ENCODE data around the gene METTL5. TPM values are rescaled to one million over a fixed set of nuclear protein-coding genes. Genes with fewer than 3 reads are reported as not detected.
"Not testable (repeated sequence)": the region's sequence is repeated elsewhere in the genome, so short reads cannot be mapped to it uniquely, and the experiment has no call there.

The METTL5 gene
- total RNA-seq, 1 experiment from 2014 or later = 94.7 TPM

DNA sequence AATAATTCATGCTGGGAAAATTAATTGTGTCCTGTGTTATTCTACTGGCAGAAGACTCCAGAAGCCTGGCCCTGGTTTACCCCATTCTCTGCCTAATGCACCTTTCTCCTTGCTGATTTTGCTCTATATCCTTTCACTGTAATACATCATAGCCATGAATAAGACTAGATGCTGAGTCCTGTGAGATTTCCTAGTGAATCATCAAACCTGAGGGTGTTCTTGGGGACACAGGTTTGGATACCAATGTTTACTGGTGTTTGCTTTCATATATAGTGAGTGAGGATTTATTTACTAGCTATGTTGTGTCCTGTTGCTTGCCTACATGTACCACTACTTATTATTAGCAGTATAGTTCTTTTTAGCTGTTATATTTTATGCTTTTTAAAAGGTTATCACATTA is 6.5 kb downstream of the METTL5 start:
- no peak overlapping the region for H2BK12ac ChIP-seq (ENCODE audit: insufficient read length, low read depth, low read length)
- no peaks in the 10 kb centered on the region for H3K27me3 Mint-ChIP-seq (ENCODE audit: low read depth)
- H3K56ac ChIP-seq (ENCODE audit: insufficient read length, low read depth, low read length) = no peak overlapping the region
- peaks cover 48 to 75% (median 72%) of the 10 kb centered on the region in 3 experiments for H3K36me3 Mint-ChIP-seq (ENCODE audit: insufficient read depth in 1 of 3, low read depth in 3 of 3)
- H4K91ac ChIP-seq (ENCODE audit: insufficient read length, low read depth, low read length) = no peak overlapping the region
- H3K9me3 ChIP-seq (ENCODE audit: control insufficient read depth, low read depth, low read length) = no peaks in the 10 kb centered on the region
- H4K8ac ChIP-seq (replicated peaks; ENCODE audit: insufficient read length, low read depth, low read length) = no peak overlapping the region
- no peak overlapping the region for H3K4ac ChIP-seq (ENCODE audit: low read depth, low read length)
- DNase-seq = no peak
- peaks cover 11% of the 10 kb centered on the region in 2 experiments; a peak in 4 of 5 replicates for H3K9me3 Mint-ChIP-seq
- no peaks in the 10 kb centered on the region; the same call in 1 of the 2 replicates for H3K79me2 ChIP-seq (ENCODE audit: insufficient read depth, low read length)
- H2BK5ac ChIP-seq (ENCODE audit: insufficient read length, low read length) = no peak overlapping the region
- no peaks in the 10 kb centered on the region for H3K27me3 ChIP-seq (ENCODE audit: insufficient read depth, low read length)
- H3K14ac ChIP-seq (ENCODE audit: insufficient read depth, low read length) = no peak overlapping the region
- H2BK120ac ChIP-seq (ENCODE audit: low read depth, low read length, poor library complexity, severe bottlenecking) = no peak overlapping the region
- H2AFZ ChIP-seq (ENCODE audit: low read length) = no peak overlapping the region
- no peak overlapping the region for H2BK15ac ChIP-seq (ENCODE audit: low read depth, low read length)
- TF ChIP-seq, protein P1, sequence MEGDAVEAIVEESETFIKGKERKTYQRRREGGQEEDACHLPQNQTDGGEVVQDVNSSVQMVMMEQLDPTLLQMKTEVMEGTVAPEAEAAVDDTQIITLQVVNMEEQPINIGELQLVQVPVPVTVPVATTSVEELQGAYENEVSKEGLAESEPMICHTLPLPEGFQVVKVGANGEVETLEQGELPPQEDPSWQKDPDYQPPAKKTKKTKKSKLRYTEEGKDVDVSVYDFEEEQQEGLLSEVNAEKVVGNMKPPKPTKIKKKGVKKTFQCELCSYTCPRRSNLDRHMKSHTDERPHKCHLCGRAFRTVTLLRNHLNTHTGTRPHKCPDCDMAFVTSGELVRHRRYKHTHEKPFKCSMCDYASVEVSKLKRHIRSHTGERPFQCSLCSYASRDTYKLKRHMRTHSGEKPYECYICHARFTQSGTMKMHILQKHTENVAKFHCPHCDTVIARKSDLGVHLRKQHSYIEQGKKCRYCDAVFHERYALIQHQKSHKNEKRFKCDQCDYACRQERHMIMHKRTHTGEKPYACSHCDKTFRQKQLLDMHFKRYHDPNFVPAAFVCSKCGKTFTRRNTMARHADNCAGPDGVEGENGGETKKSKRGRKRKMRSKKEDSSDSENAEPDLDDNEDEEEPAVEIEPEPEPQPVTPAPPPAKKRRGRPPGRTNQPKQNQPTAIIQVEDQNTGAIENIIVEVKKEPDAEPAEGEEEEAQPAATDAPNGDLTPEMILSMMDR (conservative IDR thresholded peaks at IDR 0.05) = no peak
- no peak overlapping the region for H3K4me3 Mint-ChIP-seq
- H3K27ac ChIP-seq (ENCODE audit: insufficient read length, low read depth, low read length) = no peak overlapping the region
- no peak overlapping the region for H2BK20ac ChIP-seq (ENCODE audit: low read depth, low read length, poor library complexity, severe bottlenecking)
- no peak overlapping the region for H4K5ac ChIP-seq (ENCODE audit: insufficient read length, low read depth, low read length)
- H3K27ac Mint-ChIP-seq = no peak overlapping the region
- no peak overlapping the region for H3K18ac ChIP-seq (ENCODE audit: insufficient read length, low read depth, low read length)
- H2AK5ac ChIP-seq (ENCODE audit: insufficient read length, low read length) = no peak overlapping the region
- no peak overlapping the region for H3K23ac ChIP-seq (ENCODE audit: insufficient read length, low read depth, low read length)
- H4K20me1 ChIP-seq (ENCODE audit: control insufficient read depth, insufficient read depth, insufficient read length) = no peaks in the 10 kb centered on the region
- peaks cover 7 to 8% of the 10 kb centered on the region in 2 experiments for H3K4me1 Mint-ChIP-seq
- no peaks in the 10 kb centered on the region for H3K4me1 ChIP-seq (ENCODE audit: insufficient read depth, low read length)
- H3K79me1 ChIP-seq (ENCODE audit: insufficient read depth, low read depth, low read length, poor library complexity, severe bottlenecking) = peaks cover 3% of the 10 kb centered on the region
- H3K4me2 ChIP-seq (ENCODE audit: insufficient read depth, insufficient read length, low read length) = no peak overlapping the region
- H3K9ac ChIP-seq (ENCODE audit: extremely low read depth, insufficient read length, low read length) = no peak overlapping the region
- H3T11ph ChIP-seq (ENCODE audit: low read length) = no peak overlapping the region
- H3K23me2 ChIP-seq (ENCODE audit: insufficient read length, low read depth, low read length, poor library complexity, severe bottlenecking) = no peaks in the 10 kb centered on the region

DNA sequence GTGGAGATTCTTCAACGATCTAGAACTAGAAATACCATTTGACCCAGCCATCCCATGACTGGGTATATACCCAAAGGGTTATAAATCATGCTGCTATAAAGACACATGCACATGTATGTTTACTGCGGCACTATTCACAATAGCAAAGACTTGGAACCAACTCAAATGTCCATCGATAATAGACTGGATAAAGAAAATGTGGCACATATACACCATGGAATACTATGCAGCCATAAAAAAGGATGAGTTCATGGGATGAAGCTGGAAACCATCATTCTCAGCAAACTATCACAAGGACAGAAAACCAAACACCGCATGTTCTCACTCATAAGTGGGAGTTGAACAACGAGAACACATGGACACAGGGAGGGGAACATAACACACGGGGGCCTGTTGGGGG is 7.3 kb downstream of the METTL5 start:
- Mint-ChIP-seq H3K9me3 (peaks cover 11% of the 10 kb centered on the region in 2 experiments; a peak in 4 of 5 replicates), H3K36me3 (ENCODE audit: insufficient read depth in 1 of 3, low read depth in 3 of 3) (peaks cover 49 to 79% (median 76%) of the 10 kb centered on the region in 3 experiments)
- H3K27me3 ChIP-seq (ENCODE audit: insufficient read depth, low read length); H3K4me3 Mint-ChIP-seq; DNase-seq; H3K9me3 ChIP-seq (ENCODE audit: control insufficient read depth, low read depth, low read length); H3K4ac ChIP-seq (ENCODE audit: low read depth, low read length); H3K27ac Mint-ChIP-seq; H3K23ac ChIP-seq (ENCODE audit: insufficient read length, low read depth, low read length); H3T11ph ChIP-seq (ENCODE audit: low read length); H3K27ac ChIP-seq (ENCODE audit: insufficient read length, low read depth, low read length); H4K5ac ChIP-seq (ENCODE audit: insufficient read length, low read depth, low read length); H3K18ac ChIP-seq (ENCODE audit: insufficient read length, low read depth, low read length); H3K4me2 ChIP-seq (ENCODE audit: insufficient read depth, insufficient read length, low read length); H4K20me1 ChIP-seq (ENCODE audit: control insufficient read depth, insufficient read depth, insufficient read length); H4K8ac ChIP-seq (replicated peaks; ENCODE audit: insufficient read length, low read depth, low read length); H2BK20ac ChIP-seq (ENCODE audit: low read depth, low read length, poor library complexity, severe bottlenecking); H2BK5ac ChIP-seq (ENCODE audit: insufficient read length, low read length); H3K56ac ChIP-seq (ENCODE audit: insufficient read length, low read depth, low read length); H4K91ac ChIP-seq (ENCODE audit: insufficient read length, low read depth, low read length); H3K27me3 Mint-ChIP-seq (ENCODE audit: low read depth); H3K79me1 ChIP-seq (ENCODE audit: insufficient read depth, low read depth, low read length, poor library complexity, severe bottlenecking); H2BK15ac ChIP-seq (ENCODE audit: low read depth, low read length); H3K9ac ChIP-seq (ENCODE audit: extremely low read depth, insufficient read length, low read length); H3K14ac ChIP-seq (ENCODE audit: insufficient read depth, low read length); H2AK5ac ChIP-seq (ENCODE audit: insufficient read length, low read length); H3K23me2 ChIP-seq (ENCODE audit: insufficient read length, low read depth, low read length, poor library complexity, severe bottlenecking); H2BK120ac ChIP-seq (ENCODE audit: low read depth, low read length, poor library complexity, severe bottlenecking); H3K4me1 ChIP-seq (ENCODE audit: insufficient read depth, low read length); H3K79me2 ChIP-seq (ENCODE audit: insufficient read depth, low read length); H3K4me1 Mint-ChIP-seq; H2BK12ac ChIP-seq (ENCODE audit: insufficient read length, low read depth, low read length); H2AFZ ChIP-seq (ENCODE audit: low read length): not testable (repeated sequence)
- no CpG with 5 or more reads among the region's 6 CpGs for WGBS (ENCODE audit: extremely low coverage, insufficient read length, low lambda C conversion rate)

Measured in H9 (cell line).